H1 (cell line): ENCODE measurements around the gene AHRR. TPM values are rescaled to one million over a fixed set of nuclear protein-coding genes. Genes with fewer than 3 reads are reported as not detected.

Experiments
- CBX5 ChIP-seq: fragments of 300-800, 300-1000 bp; sonication (generic); IDR thresholded peaks from 2 replicates; pipeline ENCODE4 v1.7.1; 2016; ENCODE audit warnings: antibody characterized with exemption, low read length, low read depth
- EP300 ChIP-seq, 2 experiments: IDR thresholded peaks; 1 replicate in 1 of 2; 2 replicates in 1 of 2; pipeline ENCODE4 v1.6.1; 2011 to 2012; ENCODE audit warnings: low read depth in 2 of 2, low read length in 2 of 2, mild to moderate bottlenecking in 2 of 2, borderline replicate concordance in 1 of 2, inconsistent platforms in 1 of 2, moderate library complexity in 1 of 2
- FOSL1 ChIP-seq: IDR thresholded peaks from 2 replicates; pipeline ENCODE4 v1.6.1; 2011; ENCODE audit warnings: mild to moderate bottlenecking, low read depth, low read length, moderate library complexity; ENCODE audit not compliant: insufficient read depth
- POLR2A ChIP-seq, 2 experiments: IDR thresholded peaks; 1 replicate in 1 of 2; 2 replicates in 1 of 2; pipeline ENCODE4 v1.6.1; 2011; ENCODE audit warnings: low read depth in 2 of 2, low read length in 2 of 2, mild to moderate bottlenecking in 2 of 2; ENCODE audit errors: control extremely low read depth in 1 of 2
- polyA plus RNA-seq, 7 experiments: library from polyadenylated mRNA; depleted of rRNA in 3 of 7; stranded (reverse) in 5 of 7; unstranded in 2 of 7; fragments of >200 nt in 5 of 7; fragments of 200-250 nt in 2 of 7; gene quantifications; 1 replicate in 5 of 7; 2 replicates in 1 of 7; 4 replicates in 1 of 7; pipeline versions ENCODE4 v1.2.1 to v1.2.3, GENCODE V29; 2011 to 2013; ENCODE audit warnings: missing spikeins in 2 of 7, mixed read lengths in 2 of 7
- total RNA-seq: library from RNA; stranded (reverse); fragmentation: NEBNext Ultra II Directional; extraction: Animal tissue kit (Norgen Biotek cat#: 25700); gene quantifications from 2 replicates; pipeline ENCODE4 v1.2.1, GENCODE V29; 2021

AHRR gene
- total and polyA plus RNA-seq, 2 of the 8 experiments (the other 6 are each of a cell fraction or from before 2014, with no cell fraction given): 0.41 to 0.80 TPM

GRCh38 chr5:434443-435146, 113.1 kb downstream of the AHRR start (continued):
- TF ChIP-seq CBX5: no peak
- no peak for TF ChIP-seq FOSL1
- no peak for TF ChIP-seq POLR2A (IDR thresholded peaks at IDR 0.05; ENCODE audit: control extremely low read depth in 1 of 2, low read depth in 2 of 2, low read length in 2 of 2)
- TF ChIP-seq EP300 (IDR thresholded peaks at IDR 0.05; ENCODE audit: borderline replicate concordance in 1 of 2, low read depth in 2 of 2, low read length in 2 of 2): no peak
